H1 (cell line): ENCODE results near the gene SGSH. TPM values are rescaled to one million over a fixed set of nuclear protein-coding genes. Genes with fewer than 3 reads are reported as not detected.

ENCODE experiments used
- CTCF ChIA-PET: fragments of 300-600 bp; sonication (Branson Sonifier 250); formaldehyde crosslinking; loops from one replicate; lab custom pipeline; 2021; ENCODE audit not compliant: partially characterized antibody; lab: Charles Lee
- POLR2A ChIA-PET: fragments of 300-600 bp; sonication (Branson Sonifier 250); formaldehyde crosslinking; loops from one replicate; lab custom pipeline; 2021; ENCODE audit warnings: inconsistent platforms; ENCODE audit not compliant: partially characterized antibody; lab: Charles Lee
- DNase-seq, 2 experiments: peaks; one replicate each; pipeline versions ENCODE4 v3.0.0 to v3.0.0-alpha.2; 2010 to 2022; ENCODE audit warnings: low spot score in 2 of 2, low read depth in 1 of 2, mixed read lengths in 1 of 2
- FAIRE-seq: peaks from 2 replicates; lab custom pipeline; 2011; peaks lifted over from hg19 to GRCh38; lab: Jason Lieb, UNC
- H2AFZ ChIP-seq: 2 replicates; pipeline ENCODE4 v1.8.1; 2012; ENCODE audit warnings: low read length, inconsistent platforms
- H2AK5ac ChIP-seq: 2 replicates; pipeline ENCODE4 v1.6.1; 2013; ENCODE audit warnings: low read depth, low read length
- H2BK120ac ChIP-seq: replicated peaks from 2 replicates; pipeline ENCODE3; 2013; ENCODE audit warnings: low read depth, low read length, inconsistent platforms
- H2BK12ac ChIP-seq: 2 replicates; pipeline ENCODE4 v1.6.1; 2013; ENCODE audit warnings: low read depth, low read length
- H2BK15ac ChIP-seq: 2 replicates; pipeline ENCODE4 v1.6.1; 2013; ENCODE audit warnings: low read length
- H2BK20ac ChIP-seq: 2 replicates; pipeline ENCODE4 v1.6.1; 2013; ENCODE audit warnings: low read length
- H2BK5ac ChIP-seq: 2 replicates; pipeline ENCODE4 v1.6.1; 2013; ENCODE audit warnings: low read depth, low read length
- H3K14ac ChIP-seq: 2 replicates; pipeline ENCODE4 v1.6.1; 2013; ENCODE audit warnings: inconsistent platforms; ENCODE audit not compliant: insufficient read length
- H3K18ac ChIP-seq: 2 replicates; pipeline ENCODE4 v1.6.1; 2013; ENCODE audit warnings: low read length; ENCODE audit errors: extremely low read depth
- H3K23ac ChIP-seq: 2 replicates; pipeline ENCODE4 v1.6.1; 2013; ENCODE audit warnings: inconsistent platforms; ENCODE audit not compliant: insufficient read length
- H3K23me2 ChIP-seq: 2 replicates; pipeline ENCODE4 v1.6.1; 2013; ENCODE audit warnings: low read depth, low read length
- H3K27ac ChIP-seq: 2 replicates; pipeline ENCODE4 v1.6.1; 2011; ENCODE audit warnings: low read depth, low read length, inconsistent platforms
- H3K27me3 ChIP-seq, 4 experiments: replicated peaks in 1 of 4; 1 replicate in 1 of 4; 2 replicates in 3 of 4; pipeline versions ENCODE4 v1.6.1 to v1.8.1; 2011 to 2013; ENCODE audit warnings: low read length in 3 of 4, mild to moderate bottlenecking in 3 of 4, inconsistent platforms in 2 of 4, mixed read lengths in 2 of 4, moderate library complexity in 1 of 4; ENCODE audit not compliant: control insufficient read depth in 3 of 4, insufficient read depth in 3 of 4; ENCODE audit errors: extremely low read depth in 1 of 4
- H3K36me3 ChIP-seq, 4 experiments: 2 replicates each; pipeline versions ENCODE4 v1.6.1 to v1.8.1; 2011 to 2013; ENCODE audit warnings: mild to moderate bottlenecking in 4 of 4, low read length in 3 of 4, moderate library complexity in 2 of 4, control low read depth in 1 of 4, inconsistent platforms in 1 of 4; ENCODE audit not compliant: insufficient read depth in 4 of 4, control insufficient read depth in 2 of 4
- H3K4ac ChIP-seq: replicated peaks from 2 replicates; pipeline ENCODE3; 2013; ENCODE audit warnings: low read length, low read depth, mixed read lengths, inconsistent platforms; ENCODE audit not compliant: insufficient read length
- H3K4me1 ChIP-seq, 4 experiments: replicated peaks in 1 of 4; 1 replicate in 1 of 4; 2 replicates in 3 of 4; pipeline versions ENCODE4 v1.6.1 to v1.8.1; 2011 to 2013; ENCODE audit warnings: low read length in 3 of 4, inconsistent platforms in 2 of 4, mixed read lengths in 1 of 4; ENCODE audit not compliant: insufficient read depth in 4 of 4, control insufficient read depth in 3 of 4
- H3K4me2 ChIP-seq, 2 experiments: 2 replicates each; pipeline versions ENCODE4 v1.6.1 to v1.8.1; 2011 to 2013; ENCODE audit warnings: low read depth in 2 of 2, low read length in 2 of 2, control low read depth in 1 of 2, inconsistent platforms in 1 of 2, mild to moderate bottlenecking in 1 of 2; ENCODE audit not compliant: insufficient read depth in 1 of 2
- H3K4me3 ChIP-seq, 4 experiments: fragments of 200-600, 300-600 bp in 1 of 4; sonication (generic), shearing (Covaris generic), sonication (Bioruptor Twin) in 1 of 4; 2 replicates each; pipeline versions ENCODE4 v1.5.1 to v1.8.1; 2011 to 2016; ENCODE audit warnings: low read length in 4 of 4, low read depth in 3 of 4, control low read depth in 2 of 4, inconsistent platforms in 2 of 4, mild to moderate bottlenecking in 2 of 4, mixed read lengths in 1 of 4, moderate library complexity in 1 of 4; ENCODE audit not compliant: insufficient read depth in 2 of 4; ENCODE audit errors: extremely low read depth in 1 of 4
- H3K56ac ChIP-seq: replicated peaks from 2 replicates; pipeline ENCODE3; 2013; ENCODE audit warnings: low read depth, mild to moderate bottlenecking, mixed read lengths, low read length, inconsistent platforms; ENCODE audit not compliant: insufficient read length
- H3K79me1 ChIP-seq: 2 replicates; pipeline ENCODE4 v1.6.1; 2013; ENCODE audit warnings: low read depth, low read length, control low read depth
- H3K79me2 ChIP-seq, 2 experiments: 2 replicates each; pipeline versions ENCODE4 v1.6.1 to v1.8.1; 2012 to 2013; ENCODE audit warnings: low read length in 2 of 2, mild to moderate bottlenecking in 2 of 2, inconsistent platforms in 1 of 2; ENCODE audit not compliant: insufficient read depth in 2 of 2, control insufficient read depth in 1 of 2
- H3K9ac ChIP-seq, 4 experiments: replicated peaks in 1 of 4; 1 replicate in 1 of 4; 2 replicates in 3 of 4; pipeline versions ENCODE4 v1.6.1 to v1.8.1; 2011 to 2013; ENCODE audit warnings: low read depth in 3 of 4, low read length in 3 of 4, control low read depth in 2 of 4, mild to moderate bottlenecking in 2 of 4, moderate library complexity in 2 of 4, inconsistent platforms in 1 of 4; ENCODE audit errors: extremely low read depth in 1 of 4
- H3K9me3 ChIP-seq, 2 experiments: 2 replicates each; pipeline versions ENCODE4 v1.6.1 to v1.8.1; 2012 to 2013; ENCODE audit warnings: mild to moderate bottlenecking in 2 of 2, moderate library complexity in 2 of 2, control low read depth in 1 of 2, inconsistent platforms in 1 of 2, low read depth in 1 of 2, low read length in 1 of 2, mixed read lengths in 1 of 2; ENCODE audit not compliant: insufficient read depth in 2 of 2
- H4K20me1 ChIP-seq, 2 experiments: replicated peaks in 1 of 2; 2 replicates each; pipeline versions ENCODE3 to v1.8.1; 2011 to 2013; ENCODE audit warnings: inconsistent platforms in 2 of 2, low read length in 2 of 2, mild to moderate bottlenecking in 1 of 2; ENCODE audit not compliant: insufficient read depth in 2 of 2, control insufficient read depth in 1 of 2
- H4K5ac ChIP-seq: 2 replicates; pipeline ENCODE4 v1.6.1; 2013; ENCODE audit warnings: low read length, low read depth, mixed read lengths, inconsistent platforms; ENCODE audit not compliant: insufficient read length
- H4K8ac ChIP-seq: 2 replicates; pipeline ENCODE4 v1.8.0; 2013; ENCODE audit warnings: mild to moderate bottlenecking, moderate library complexity, low read length, inconsistent platforms; ENCODE audit not compliant: insufficient read depth; ENCODE audit errors: extremely low read depth
- H4K91ac ChIP-seq: replicated peaks from 2 replicates; pipeline ENCODE3; 2013; ENCODE audit warnings: low read length, mixed read lengths, inconsistent platforms; ENCODE audit not compliant: insufficient read length
- BACH1 ChIP-seq: IDR thresholded peaks from 2 replicates; pipeline ENCODE4 v1.6.1; 2012; ENCODE audit warnings: low read length, improper control_type of control experiment
- CEBPB ChIP-seq: IDR thresholded peaks from 2 replicates; pipeline ENCODE4 v1.6.1; 2012; ENCODE audit warnings: low read depth, low read length
- HDAC6 ChIP-seq: IDR thresholded peaks from one replicate; pipeline ENCODE4 v1.7.1; 2012; ENCODE audit warnings: low read depth, mild to moderate bottlenecking, inconsistent platforms, low read length, moderate library complexity
- NRF1 ChIP-seq: IDR thresholded peaks from 2 replicates; pipeline ENCODE4 v1.6.1; 2011; ENCODE audit warnings: mild to moderate bottlenecking, low read depth, low read length, improper control_type of control experiment
- RXRA ChIP-seq: IDR thresholded peaks from 2 replicates; pipeline ENCODE4 v1.6.1; 2011; ENCODE audit warnings: low read depth, mild to moderate bottlenecking, low read length, moderate library complexity; ENCODE audit not compliant: insufficient read depth
- SIX5 ChIP-seq: IDR thresholded peaks from 2 replicates; pipeline ENCODE4 v1.6.1; 2011; ENCODE audit warnings: mild to moderate bottlenecking, low read depth, low read length
- SP1 ChIP-seq: IDR thresholded peaks from 2 replicates; pipeline ENCODE4 v1.6.1; 2011; ENCODE audit warnings: low read depth, low read length
- SRF ChIP-seq: IDR thresholded peaks from 2 replicates; pipeline ENCODE4 v1.6.1; 2011; ENCODE audit warnings: mild to moderate bottlenecking, low read depth, low read length, moderate library complexity
- TBP ChIP-seq: IDR thresholded peaks from 2 replicates; pipeline ENCODE4 v1.6.1; 2011; ENCODE audit warnings: low read depth, low read length, improper control_type of control experiment
- TEAD4 ChIP-seq: IDR thresholded peaks from 2 replicates; pipeline ENCODE4 v1.6.1; 2012; ENCODE audit warnings: low read depth, low read length, inconsistent platforms, mixed read lengths
- YY1 ChIP-seq: IDR thresholded peaks from 2 replicates; pipeline ENCODE4 v1.6.1; 2011; ENCODE audit warnings: low read depth, mild to moderate bottlenecking, low read length
- WGBS, 2 experiments: shearing (Covaris generic) in 1 of 2; methylation state at CpG; one replicate each; pipeline versions ENCODE4 v1.1.6 to v1.1.7; 2013 to 2015; ENCODE audit warnings: low lambda C conversion rate in 2 of 2, mixed read lengths in 2 of 2, inconsistent platforms in 1 of 2, low coverage in 1 of 2, missing lambda C conversion rate in 1 of 2; ENCODE audit not compliant: insufficient replicate concordance in 2 of 2, insufficient coverage in 1 of 2, insufficient read length in 1 of 2; ENCODE audit errors: extremely low coverage in 1 of 2, missing lambda C conversion rate in 1 of 2; 5-methylcytosine and 5-hydroxymethylcytosine counted together
- polyA plus RNA-seq, 7 experiments: library from polyadenylated mRNA; depleted of rRNA in 3 of 7; stranded (reverse) in 5 of 7; unstranded in 2 of 7; fragments of >200 nt in 5 of 7; fragments of 200-250 nt in 2 of 7; gene quantifications; 1 replicate in 5 of 7; 2 replicates in 1 of 7; 4 replicates in 1 of 7; pipeline versions ENCODE4 v1.2.1 to v1.2.3, GENCODE V29; 2011 to 2013; ENCODE audit warnings: missing spikeins in 2 of 7, mixed read lengths in 2 of 7
- total RNA-seq: library from RNA; stranded (reverse); fragmentation: NEBNext Ultra II Directional; extraction: Animal tissue kit (Norgen Biotek cat#: 25700); gene quantifications from 2 replicates; pipeline ENCODE4 v1.2.1, GENCODE V29; 2021
- TF ChIP-seq, protein P1 (sequence below): IDR thresholded peaks from 2 replicates; pipeline ENCODE4 v1.6.1; 2012; ENCODE audit warnings: low read length, inconsistent platforms

Gene SGSH
- total and polyA plus RNA-seq, 2 of the 8 experiments (the other 6 are each of a cell fraction or from before 2014, with no cell fraction given) = 18.0 to 19.6 TPM

DNA sequence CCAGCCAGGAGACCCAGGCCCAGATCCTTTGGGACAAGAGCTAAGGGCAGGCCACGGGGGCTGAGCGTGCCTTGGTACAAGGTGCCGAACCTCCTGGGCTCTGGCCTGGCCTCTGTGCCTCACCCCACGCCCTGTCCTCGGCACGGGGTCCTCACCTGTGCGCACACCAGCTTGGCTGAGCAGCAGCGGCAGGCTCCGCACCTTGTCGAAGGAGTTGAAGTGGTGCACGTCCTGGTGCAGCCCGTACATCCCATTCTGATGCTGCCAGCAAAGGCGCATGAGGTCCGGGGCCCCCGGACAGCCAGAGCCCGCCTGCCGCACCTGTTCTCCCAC is 5.3 kb downstream of the SGSH start:
- ChIA-PET POLR2A (no interaction called here), CTCF (interaction anchor here (0.6 to 1.6 kb wide), 3 partner anchors 11 to 158 kb away, joined by 3 to 7 read pairs (median 6); no protein-coding TSS in a partner anchor)
- WGBS, 2 experiments = 86% methylated on average over 14 of the region's 17 CpGs; no CpG with 5 or more reads in 1 of the 2 experiments
- no peak overlapping the region for H4K91ac ChIP-seq
- peaks cover 2% of the 10 kb centered on the region; the same call in 1 of the 2 replicates for H3K23me2 ChIP-seq
- no peak overlapping the region for H3K56ac ChIP-seq
- no peak overlapping the region for H4K8ac ChIP-seq
- FAIRE-seq (no peak), DNase-seq (no peak)
- H2AK5ac ChIP-seq = no peak overlapping the region
- peaks cover 4 to 18% (median 12%) of the 10 kb centered on the region in 4 experiments; a peak in 5 of 8 replicates for H3K36me3 ChIP-seq
- H3K14ac ChIP-seq = no peak overlapping the region
- peaks cover 6% of the 10 kb centered on the region; the same call in 1 of the 2 replicates for H3K79me1 ChIP-seq
- no peak overlapping the region for H3K27ac ChIP-seq
- H2BK12ac ChIP-seq = no peak overlapping the region
- H2BK20ac ChIP-seq = no peak overlapping the region
- peaks cover 0 to 4% (median 3%) of the 10 kb centered on the region in 4 experiments; a peak in 3 of 7 replicates for H3K4me1 ChIP-seq
- no peak overlapping the region for H2AFZ ChIP-seq
- no peak overlapping the region for H4K5ac ChIP-seq
- H4K20me1 ChIP-seq = peaks cover 0 to 15% of the 10 kb centered on the region in 2 experiments
- no peak overlapping the region for H3K18ac ChIP-seq
- H3K4me3 ChIP-seq = no peak overlapping the region
- no peak overlapping the region for H2BK120ac ChIP-seq
- H3K79me2 ChIP-seq = no peaks in the 10 kb centered on the region
- no peak overlapping the region for H3K4me2 ChIP-seq
- H3K9me3 ChIP-seq = no peaks in the 10 kb centered on the region
- no peak overlapping the region for H3K9ac ChIP-seq
- no peak overlapping the region for H2BK15ac ChIP-seq
- no peak overlapping the region for H3K23ac ChIP-seq
- no peak overlapping the region for H2BK5ac ChIP-seq
- TF ChIP-seq CEBPB (no peak), SRF (no peak), HDAC6 (no peak), RXRA (no peak), TEAD4 (no peak), SIX5 (no peak), NRF1 (no peak), SP1 (no peak), YY1 (no peak), BACH1 (no peak), TBP (no peak)
- TF ChIP-seq, protein P1, sequence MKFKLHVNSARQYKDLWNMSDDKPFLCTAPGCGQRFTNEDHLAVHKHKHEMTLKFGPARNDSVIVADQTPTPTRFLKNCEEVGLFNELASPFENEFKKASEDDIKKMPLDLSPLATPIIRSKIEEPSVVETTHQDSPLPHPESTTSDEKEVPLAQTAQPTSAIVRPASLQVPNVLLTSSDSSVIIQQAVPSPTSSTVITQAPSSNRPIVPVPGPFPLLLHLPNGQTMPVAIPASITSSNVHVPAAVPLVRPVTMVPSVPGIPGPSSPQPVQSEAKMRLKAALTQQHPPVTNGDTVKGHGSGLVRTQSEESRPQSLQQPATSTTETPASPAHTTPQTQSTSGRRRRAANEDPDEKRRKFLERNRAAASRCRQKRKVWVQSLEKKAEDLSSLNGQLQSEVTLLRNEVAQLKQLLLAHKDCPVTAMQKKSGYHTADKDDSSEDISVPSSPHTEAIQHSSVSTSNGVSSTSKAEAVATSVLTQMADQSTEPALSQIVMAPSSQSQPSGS = no peak
- no peaks in the 10 kb centered on the region for H3K27me3 ChIP-seq
- no peak overlapping the region for H3K4ac ChIP-seq
